HepG2 (cell line): ENCODE data around the gene RBM18. TPM values are rescaled to one million over a fixed set of nuclear protein-coding genes. Genes with fewer than 3 reads are reported as not detected.

Source experiments
- ATAC-seq: fragments of 200-7000 bp; cut with Tn5 transposase; 3 replicates; pipeline ENCODE4 v1.9.1; 2020; ENCODE audit warnings: mild to moderate bottlenecking, moderate library complexity
- BruUV-seq: library from RNA; stranded (reverse); fragments of 400-500 nt; replicated peaks from 2 replicates; lab custom pipeline; 2021; lab: Mats Ljungman, UMichigan
- CTCF ChIA-PET: fragments of 300-600 bp; formaldehyde crosslinking; extraction: SDS; loops from one replicate; lab custom pipeline; 2021; ENCODE audit warnings: low total read pairs, inconsistent platforms, low intra/inter-chr PET ratio; lab: Yijun Ruan, JAX
- POLR2A ChIA-PET: fragments of 350-600 bp; sonication (Branson Sonifier 250); formaldehyde crosslinking; loops from one replicate; lab custom pipeline; 2020; ENCODE audit warnings: antibody characterized with exemption, inconsistent platforms; lab: Yijun Ruan, JAX
- DNase-seq: peaks from one replicate; pipeline ENCODE4 v3.0.0-alpha.2; 2015; ENCODE audit warnings: low spot score
- FAIRE-seq: peaks from 3 replicates; lab custom pipeline; 2011; peaks lifted over from hg19 to GRCh38; lab: Jason Lieb, UNC
- H2AFZ ChIP-seq: one replicate; pipeline ENCODE4 v1.6.1; 2011; ENCODE audit warnings: low read length, inconsistent platforms
- H3K27ac ChIP-seq: fragments of 300-600 bp; 3 replicates; pipeline ENCODE4 v1.8.0; 2011; ENCODE audit warnings: mixed run types, mild to moderate bottlenecking, mixed read lengths, low read length, inconsistent platforms; ENCODE audit not compliant: insufficient read depth; ENCODE audit errors: extremely low read length
- H3K27me3 ChIP-seq, 2 experiments: fragments of 200-600 bp in 1 of 2; 2 replicates in 1 of 2; 3 replicates in 1 of 2; pipeline versions ENCODE4 v1.6.0 to v1.8.0; 2011; ENCODE audit warnings: low read length in 2 of 2, mild to moderate bottlenecking in 2 of 2, moderate library complexity in 2 of 2, inconsistent platforms in 1 of 2; ENCODE audit not compliant: insufficient read depth in 2 of 2, control insufficient read depth in 1 of 2
- H3K36me3 ChIP-seq, 2 experiments: fragments of 200-600 bp in 1 of 2; replicated peaks in 1 of 2; 2 replicates in 1 of 2; 3 replicates in 1 of 2; pipeline versions ENCODE4 v1.5.1 to v1.8.0; 2011; ENCODE audit warnings: low read length in 2 of 2, inconsistent platforms in 1 of 2; ENCODE audit not compliant: insufficient read depth in 2 of 2, control insufficient read depth in 1 of 2
- H3K4me1 ChIP-seq: 2 replicates; pipeline ENCODE4 v1.5.1; 2012; ENCODE audit warnings: low read length, inconsistent platforms; ENCODE audit not compliant: insufficient read depth
- H3K4me2 ChIP-seq: 2 replicates; pipeline ENCODE4 v1.6.0; 2011; ENCODE audit warnings: low read depth, low read length, inconsistent platforms
- H3K4me3 ChIP-seq, 3 experiments: fragments of 200-600 bp in 1 of 3; sonication (generic), shearing (Covaris generic) in 1 of 3; replicated peaks in 1 of 3; 2 replicates each; pipeline ENCODE4 v1.5.1; 2011 to 2016; ENCODE audit warnings: low read length in 3 of 3, inconsistent platforms in 2 of 3, low read depth in 2 of 3, mild to moderate bottlenecking in 2 of 3, control low read depth in 1 of 3, mixed read lengths in 1 of 3; ENCODE audit not compliant: insufficient read depth in 1 of 3
- H3K79me2 ChIP-seq: one replicate; pipeline ENCODE4 v1.6.1; 2011; ENCODE audit warnings: low read length, inconsistent platforms; ENCODE audit not compliant: insufficient read depth
- H3K9ac ChIP-seq: 2 replicates; pipeline ENCODE4 v1.6.0; 2011; ENCODE audit warnings: mild to moderate bottlenecking, low read depth, low read length, inconsistent platforms; ENCODE audit not compliant: insufficient read depth
- H3K9me3 ChIP-seq: 2 replicates; pipeline ENCODE4 v1.5.1; 2012; ENCODE audit warnings: mild to moderate bottlenecking, low read length
- H4K20me1 ChIP-seq: 2 replicates; pipeline ENCODE4 v1.6.0; 2011; ENCODE audit warnings: inconsistent platforms, mild to moderate bottlenecking, low read length, moderate library complexity; ENCODE audit not compliant: insufficient read depth
- ATF7 ChIP-seq, 2 experiments: fragments of 450-650 bp in 1 of 2; sonication (generic) in 1 of 2; formaldehyde crosslinking in 1 of 2; IDR thresholded peaks; 2 replicates each; pipeline versions ENCODE4 v1.4.0 to v1.6.1; 2016 to 2020; ENCODE audit warnings: antibody characterized with exemption in 1 of 2, mild to moderate bottlenecking in 1 of 2, missing genetic modification reagents in 1 of 2
- CREM ChIP-seq, 2 experiments: sonication (generic) in 1 of 2; formaldehyde crosslinking in 1 of 2; IDR thresholded peaks; 2 replicates each; pipeline versions ENCODE4 v1.4.0 to v1.6.1; 2016 to 2020; ENCODE audit warnings: antibody characterized with exemption in 1 of 2, mild to moderate bottlenecking in 1 of 2, missing genetic modification reagents in 1 of 2
- POLR2A ChIP-seq, 2 experiments: IDR thresholded peaks; 2 replicates each; pipeline ENCODE4 v1.6.1; 2011; ENCODE audit warnings: low read depth in 2 of 2, low read length in 2 of 2, mild to moderate bottlenecking in 1 of 2, moderate library complexity in 1 of 2; ENCODE audit not compliant: insufficient read depth in 1 of 2
- POLR2AphosphoS2 ChIP-seq: IDR thresholded peaks from 2 replicates; pipeline ENCODE4 v1.6.1; 2011; ENCODE audit warnings: low read depth, low read length, improper control_type of control experiment
- RBFOX2 ChIP-seq: fragments of 200-400 bp; formaldehyde crosslinking; IDR thresholded peaks from 2 replicates; pipeline ENCODE4 v1.6.1; 2017; ENCODE audit warnings: low read depth, mild to moderate bottlenecking, low read length
- SAP130 ChIP-seq: IDR thresholded peaks from 2 replicates; pipeline ENCODE4 v1.6.1; 2016; ENCODE audit warnings: low read depth
- SETDB1 ChIP-seq: sonication (generic); formaldehyde crosslinking; IDR thresholded peaks from 2 replicates; pipeline ENCODE4 v1.5.1; 2020; ENCODE audit warnings: missing genetic modification reagents, mild to moderate bottlenecking, borderline replicate concordance
- THAP11 ChIP-seq: IDR thresholded peaks from 2 replicates; pipeline ENCODE4 v1.6.1; 2016; ENCODE audit warnings: missing biosample characterization, missing genetic modification reagents
- ZBTB38 ChIP-seq: sonication (generic); formaldehyde crosslinking; IDR thresholded peaks from 2 replicates; pipeline ENCODE4 v1.5.1; 2020; ENCODE audit warnings: mild to moderate bottlenecking, missing genetic modification reagents
- ZNF10 ChIP-seq: sonication (generic); formaldehyde crosslinking; IDR thresholded peaks from 2 replicates; pipeline ENCODE4 v1.4.0; 2020; ENCODE audit warnings: mild to moderate bottlenecking, low read depth, missing genetic modification reagents, borderline replicate concordance
- ZNF329 ChIP-seq: sonication (generic); formaldehyde crosslinking; IDR thresholded peaks from 2 replicates; pipeline ENCODE4 v1.9.0; 2021; ENCODE audit warnings: low read depth, mild to moderate bottlenecking, missing genetic modification reagents
- WGBS: methylation state at CpG from one replicate; pipeline ENCODE4 v1.1.6; 2017; ENCODE audit warnings: low lambda C conversion rate; 5-methylcytosine and 5-hydroxymethylcytosine counted together
- in situ Hi-C: cut with HindIII; loops from 2 replicates; pipeline ENCODE4 v1.10.0; 2017; ENCODE audit warnings: low pct_unique_long_range_greater_than_20kb; ENCODE audit not compliant: extremely low pct_ligation_motif_present
- intact Hi-C: fragments of 100-400 bp; cut with micrococcal nuclease; formaldehyde crosslinking; loops from one replicate; pipeline ENCODE4 v1.10.0; 2022; ENCODE audit not compliant: unreplicated experiment
- polyA plus RNA-seq, 8 experiments: library from polyadenylated mRNA; depleted of rRNA in 3 of 8; stranded (reverse) in 7 of 8; unstranded in 1 of 8; fragments of >200 nt; fragmentation: Illumina TruSeq in 4 of 8; extraction: Trizol in 4 of 8; gene quantifications; 2 replicates each; pipeline versions ENCODE4 v1.2.1 to v1.2.3, GENCODE V29; 2011 to 2016; ENCODE audit warnings: low read depth in 4 of 8, missing spikeins in 1 of 8, mixed read lengths in 1 of 8; ENCODE audit not compliant: insufficient read depth in 1 of 8
- total RNA-seq, 5 experiments: library from RNA; depleted of rRNA; stranded (reverse); fragments of >200 nt; fragmentation: Illumina TruSeq; extraction: Trizol; gene quantifications; 2 replicates each; pipeline ENCODE4 v1.2.3, GENCODE V29; 2016; ENCODE audit warnings: low read depth in 1 of 5
- TF ChIP-seq, protein P1 (sequence below): IDR thresholded peaks from 2 replicates; pipeline ENCODE4 v1.6.1; 2016; ENCODE audit warnings: low read depth, control low read depth
- TF ChIP-seq, protein P2 (sequence below): sonication (generic); formaldehyde crosslinking; IDR thresholded peaks from 2 replicates; pipeline ENCODE4 v1.9.0; 2022; ENCODE audit warnings: missing genetic modification reagents, mild to moderate bottlenecking, borderline replicate concordance

The RBM18 gene
- total and polyA plus RNA-seq, 2 of the 13 experiments (the other 11 are each of a cell fraction or from before 2014, with no cell fraction given), result 12.6 to 16.6 TPM

DNA sequence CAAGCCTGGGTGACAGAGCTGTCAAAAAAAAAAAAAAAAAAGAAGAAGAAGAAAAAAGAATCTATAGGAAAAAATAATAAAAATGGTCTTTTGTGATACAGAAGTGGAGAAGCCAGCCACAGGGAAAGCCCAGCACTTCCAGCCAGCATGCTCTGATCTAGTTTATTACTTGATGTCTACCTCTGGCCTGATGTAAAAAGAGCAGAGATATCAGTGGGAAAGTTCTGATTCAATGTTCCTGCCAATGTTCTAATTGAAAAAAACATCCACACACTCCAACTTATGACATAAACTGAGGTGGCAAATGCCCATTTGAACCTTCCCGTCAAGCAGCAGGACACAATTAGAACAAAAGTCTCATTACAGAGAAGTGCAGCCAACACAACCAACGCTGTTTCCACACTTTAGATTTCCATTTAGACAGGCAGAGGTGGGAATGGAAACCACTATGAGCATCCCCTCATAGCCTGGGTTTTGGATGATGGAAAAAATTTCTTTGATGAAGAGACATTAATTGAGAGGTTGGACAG, 5.7 kb downstream of the RBM18 start:
- WGBS, result 92% methylated on average over 2 of the region's 2 CpGs
- Histone ChIP-seq H2AFZ (no peak overlapping the region), H4K20me1 (no peaks in the 10 kb centered on the region), H3K4me1 (peaks cover 31% of the 10 kb centered on the region), H3K4me3 (no peak overlapping the region), H3K79me2 (peaks cover 20% of the 10 kb centered on the region), H3K4me2 (no peak overlapping the region), H3K9me3 (no peaks in the 10 kb centered on the region), H3K9ac (no peak overlapping the region), H3K27ac (no peak overlapping the region), H3K27me3 (no peaks in the 10 kb centered on the region; a peak in 1 of 5 replicates), H3K36me3 (peaks cover 9 to 10% of the 10 kb centered on the region in 2 experiments; a peak in 4 of 5 replicates)
- intact Hi-C loops, result no loop called here
- ChIA-PET CTCF (no interaction called here), POLR2A (no interaction called here)
- ATAC-seq, result no peak
- no TSS peak for BruUV-seq
- DNase-seq, result no peak
- in situ Hi-C loops, result no loop called here
- TF ChIP-seq ATF7 (IDR thresholded peaks at IDR 0.05) (no peak), ATF7 (CRISPR knock-in tag; IDR thresholded peaks at IDR 0.05) (no peak), ZBTB38 (CRISPR knock-in tag) (no peak), POLR2A (IDR thresholded peaks at IDR 0.05; ENCODE audit: insufficient read depth in 1 of 2, low read depth in 2 of 2, low read length in 2 of 2) (no peak), POLR2AphosphoS2 (no peak), ZNF329 (no peak), RBFOX2 (no peak), ZNF10 (CRISPR knock-in tag) (no peak), SAP130 (CRISPR knock-in tag) (no peak), SETDB1 (CRISPR knock-in tag) (no peak), CREM (IDR thresholded peaks at IDR 0.05) (no peak), CREM (CRISPR knock-in tag; IDR thresholded peaks at IDR 0.05) (no peak), THAP11 (no peak)
- TF ChIP-seq, protein P1, sequence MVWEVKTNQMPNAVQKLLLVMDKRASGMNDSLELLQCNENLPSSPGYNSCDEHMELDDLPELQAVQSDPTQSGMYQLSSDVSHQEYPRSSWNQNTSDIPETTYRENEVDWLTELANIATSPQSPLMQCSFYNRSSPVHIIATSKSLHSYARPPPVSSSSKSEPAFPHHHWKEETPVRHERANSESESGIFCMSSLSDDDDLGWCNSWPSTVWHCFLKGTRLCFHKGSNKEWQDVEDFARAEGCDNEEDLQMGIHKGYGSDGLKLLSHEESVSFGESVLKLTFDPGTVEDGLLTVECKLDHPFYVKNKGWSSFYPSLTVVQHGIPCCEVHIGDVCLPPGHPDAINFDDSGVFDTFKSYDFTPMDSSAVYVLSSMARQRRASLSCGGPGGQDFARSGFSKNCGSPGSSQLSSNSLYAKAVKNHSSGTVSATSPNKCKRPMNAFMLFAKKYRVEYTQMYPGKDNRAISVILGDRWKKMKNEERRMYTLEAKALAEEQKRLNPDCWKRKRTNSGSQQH (CRISPR knock-in tag), result no peak
- TF ChIP-seq, protein P2, sequence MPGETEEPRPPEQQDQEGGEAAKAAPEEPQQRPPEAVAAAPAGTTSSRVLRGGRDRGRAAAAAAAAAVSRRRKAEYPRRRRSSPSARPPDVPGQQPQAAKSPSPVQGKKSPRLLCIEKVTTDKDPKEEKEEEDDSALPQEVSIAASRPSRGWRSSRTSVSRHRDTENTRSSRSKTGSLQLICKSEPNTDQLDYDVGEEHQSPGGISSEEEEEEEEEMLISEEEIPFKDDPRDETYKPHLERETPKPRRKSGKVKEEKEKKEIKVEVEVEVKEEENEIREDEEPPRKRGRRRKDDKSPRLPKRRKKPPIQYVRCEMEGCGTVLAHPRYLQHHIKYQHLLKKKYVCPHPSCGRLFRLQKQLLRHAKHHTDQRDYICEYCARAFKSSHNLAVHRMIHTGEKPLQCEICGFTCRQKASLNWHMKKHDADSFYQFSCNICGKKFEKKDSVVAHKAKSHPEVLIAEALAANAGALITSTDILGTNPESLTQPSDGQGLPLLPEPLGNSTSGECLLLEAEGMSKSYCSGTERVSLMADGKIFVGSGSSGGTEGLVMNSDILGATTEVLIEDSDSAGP (CRISPR knock-in tag), result no peak
- FAIRE-seq, result no peak
